Gastrocnemius medialis (tissue), 4 donors: ENCODE measurements around the gene SIM1.

Experiments used
- POLR2A ChIP-seq, 2 donors: fragments of 450-650 bp; IDR thresholded peaks; one replicate each; pipeline ENCODE4 v1.6.1; 2017; ENCODE audit warnings: antibody characterized with exemption in 2 of 2, mild to moderate bottlenecking in 2 of 2, moderate library complexity in 2 of 2
- TF ChIP-seq, protein P1 (sequence below), 5 experiments: fragments of 450-650 bp in 3 of 5; fragments of 200-600 bp in 2 of 5; sonication (generic) in 2 of 5; IDR thresholded peaks in 4 of 5; conservative IDR thresholded peaks in 1 of 5; 1 replicate in 4 of 5; 2 replicates in 1 of 5; pipeline ENCODE4 v1.5.1; 2016 to 2019; ENCODE audit warnings: antibody characterized with exemption in 5 of 5, mild to moderate bottlenecking in 3 of 5, moderate library complexity in 3 of 5

DNA sequence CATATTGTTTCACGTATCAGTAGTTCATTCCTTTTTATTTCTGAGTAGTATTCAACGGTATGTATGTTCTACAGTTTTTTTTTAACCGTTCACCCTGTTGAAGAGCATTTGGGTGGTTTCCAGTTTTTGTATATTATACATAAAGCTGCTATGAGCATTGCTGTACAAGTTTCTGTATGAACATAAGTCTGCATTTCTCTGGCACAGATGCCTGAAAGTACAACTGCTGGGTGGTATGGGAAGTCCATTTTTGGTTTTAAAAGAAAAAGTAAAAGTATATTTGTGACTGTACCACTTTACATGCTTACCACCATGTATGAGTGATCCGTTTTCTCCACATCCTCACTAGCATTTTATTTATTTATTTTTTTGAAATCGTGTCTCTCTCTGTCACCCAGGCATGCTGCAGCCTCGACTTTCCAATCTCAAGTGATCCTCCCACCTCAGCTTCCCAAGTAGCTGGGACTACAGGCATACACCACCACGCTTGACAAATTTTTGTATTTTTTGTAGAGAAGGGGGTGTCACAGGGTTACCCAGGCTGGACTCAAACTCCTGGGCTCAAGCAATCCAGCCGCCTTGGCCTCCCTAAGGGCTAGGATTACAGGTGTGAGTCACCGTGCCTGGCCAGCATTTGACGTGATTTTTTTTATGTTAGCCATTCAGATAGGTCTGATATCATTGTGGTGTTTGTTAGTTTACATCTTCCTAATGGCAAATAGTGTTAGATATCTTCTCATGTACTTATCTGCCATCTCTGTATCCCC is 11.0 kb upstream of the SIM1 start:
- TF ChIP-seq, protein P1, sequence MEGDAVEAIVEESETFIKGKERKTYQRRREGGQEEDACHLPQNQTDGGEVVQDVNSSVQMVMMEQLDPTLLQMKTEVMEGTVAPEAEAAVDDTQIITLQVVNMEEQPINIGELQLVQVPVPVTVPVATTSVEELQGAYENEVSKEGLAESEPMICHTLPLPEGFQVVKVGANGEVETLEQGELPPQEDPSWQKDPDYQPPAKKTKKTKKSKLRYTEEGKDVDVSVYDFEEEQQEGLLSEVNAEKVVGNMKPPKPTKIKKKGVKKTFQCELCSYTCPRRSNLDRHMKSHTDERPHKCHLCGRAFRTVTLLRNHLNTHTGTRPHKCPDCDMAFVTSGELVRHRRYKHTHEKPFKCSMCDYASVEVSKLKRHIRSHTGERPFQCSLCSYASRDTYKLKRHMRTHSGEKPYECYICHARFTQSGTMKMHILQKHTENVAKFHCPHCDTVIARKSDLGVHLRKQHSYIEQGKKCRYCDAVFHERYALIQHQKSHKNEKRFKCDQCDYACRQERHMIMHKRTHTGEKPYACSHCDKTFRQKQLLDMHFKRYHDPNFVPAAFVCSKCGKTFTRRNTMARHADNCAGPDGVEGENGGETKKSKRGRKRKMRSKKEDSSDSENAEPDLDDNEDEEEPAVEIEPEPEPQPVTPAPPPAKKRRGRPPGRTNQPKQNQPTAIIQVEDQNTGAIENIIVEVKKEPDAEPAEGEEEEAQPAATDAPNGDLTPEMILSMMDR (IDR thresholded peaks at IDR 0.05 in 4 of 5, conservative IDR thresholded peaks at IDR 0.05 in 1 of 5): no peak
- TF ChIP-seq POLR2A (IDR thresholded peaks at IDR 0.05): no peak
